GM06990 (cell line): ENCODE results near the gene USP34.

Source experiments
- DNase-seq: peaks from one replicate; pipeline ENCODE4 v3.0.0-alpha.2; 2011; ENCODE audit not compliant: insufficient read length; ENCODE audit errors: extremely low read depth
- H3K27me3 ChIP-seq: replicated peaks from 2 replicates; pipeline ENCODE4 v1.6.0; 2011; ENCODE audit warnings: low read length; ENCODE audit not compliant: control insufficient read depth, insufficient read depth
- H3K36me3 ChIP-seq: 2 replicates; pipeline ENCODE4 v1.5.1; 2011; ENCODE audit warnings: low read length; ENCODE audit not compliant: control insufficient read depth, insufficient read depth
- H3K4me3 ChIP-seq: replicated peaks from 2 replicates; pipeline ENCODE4 v1.5.1; 2011; ENCODE audit warnings: low read depth, mild to moderate bottlenecking, control low read depth, low read length
- TF ChIP-seq, protein P1 (sequence below): IDR thresholded peaks from 2 replicates; pipeline ENCODE4 v1.5.1; 2011; ENCODE audit warnings: low read length, control low read depth, mild to moderate bottlenecking, inconsistent platforms; ENCODE audit not compliant: insufficient read depth, poor library complexity, severe bottlenecking

Gene USP34

DNA sequence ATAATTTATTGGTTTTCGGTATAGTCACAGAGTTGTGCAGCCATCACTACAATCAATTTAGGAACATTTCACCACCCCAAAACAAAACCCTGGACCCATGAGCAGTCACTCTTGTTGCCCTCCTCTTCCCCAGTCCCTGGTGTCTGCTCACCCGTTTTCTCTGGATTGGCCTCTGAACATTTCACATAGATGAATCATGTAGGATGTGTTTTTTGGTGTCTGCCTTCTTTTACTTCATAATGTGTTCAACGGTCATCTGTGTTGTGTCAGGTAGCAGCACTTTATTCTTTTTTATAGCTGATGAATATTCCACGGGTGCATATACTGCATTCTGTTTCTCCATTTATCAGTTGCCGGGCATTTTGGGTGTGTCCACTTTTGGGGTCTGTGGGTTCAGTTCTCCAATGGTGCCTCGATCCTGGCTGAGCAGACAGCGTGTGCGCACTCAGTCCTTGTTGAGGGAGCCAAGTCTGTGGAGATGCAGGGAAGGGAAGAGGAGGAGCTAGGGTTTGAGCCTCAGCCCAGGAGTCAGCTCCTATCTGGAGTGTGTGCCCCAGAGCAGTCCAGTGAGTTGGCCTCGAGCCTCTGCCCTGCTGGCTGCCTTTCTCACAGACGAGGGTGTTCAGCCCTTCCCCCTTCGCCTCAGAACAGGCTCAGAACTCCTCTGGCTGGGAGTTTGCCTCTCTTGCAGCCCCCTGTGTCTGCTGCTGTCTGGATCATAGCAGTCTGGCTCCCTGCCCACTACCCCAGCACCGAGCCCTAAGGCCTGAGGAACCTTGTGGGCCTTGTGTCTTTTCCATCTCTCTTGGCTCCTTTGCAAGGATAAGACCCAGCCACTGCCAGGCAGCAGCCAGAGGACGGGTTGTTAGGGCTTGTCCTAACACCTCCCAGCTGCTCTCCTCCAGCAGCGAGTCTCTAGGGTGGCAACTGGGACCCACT is 290.9 kb downstream of the USP34 start:
- TF ChIP-seq, protein P1, sequence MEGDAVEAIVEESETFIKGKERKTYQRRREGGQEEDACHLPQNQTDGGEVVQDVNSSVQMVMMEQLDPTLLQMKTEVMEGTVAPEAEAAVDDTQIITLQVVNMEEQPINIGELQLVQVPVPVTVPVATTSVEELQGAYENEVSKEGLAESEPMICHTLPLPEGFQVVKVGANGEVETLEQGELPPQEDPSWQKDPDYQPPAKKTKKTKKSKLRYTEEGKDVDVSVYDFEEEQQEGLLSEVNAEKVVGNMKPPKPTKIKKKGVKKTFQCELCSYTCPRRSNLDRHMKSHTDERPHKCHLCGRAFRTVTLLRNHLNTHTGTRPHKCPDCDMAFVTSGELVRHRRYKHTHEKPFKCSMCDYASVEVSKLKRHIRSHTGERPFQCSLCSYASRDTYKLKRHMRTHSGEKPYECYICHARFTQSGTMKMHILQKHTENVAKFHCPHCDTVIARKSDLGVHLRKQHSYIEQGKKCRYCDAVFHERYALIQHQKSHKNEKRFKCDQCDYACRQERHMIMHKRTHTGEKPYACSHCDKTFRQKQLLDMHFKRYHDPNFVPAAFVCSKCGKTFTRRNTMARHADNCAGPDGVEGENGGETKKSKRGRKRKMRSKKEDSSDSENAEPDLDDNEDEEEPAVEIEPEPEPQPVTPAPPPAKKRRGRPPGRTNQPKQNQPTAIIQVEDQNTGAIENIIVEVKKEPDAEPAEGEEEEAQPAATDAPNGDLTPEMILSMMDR: no peak
- Histone ChIP-seq H3K4me3 (peak overlapping the region; percentile 83), H3K36me3 (peaks cover 27% of the 10 kb centered on the region), H3K27me3 (no peaks in the 10 kb centered on the region)
- DNase-seq: no peak

DNA sequence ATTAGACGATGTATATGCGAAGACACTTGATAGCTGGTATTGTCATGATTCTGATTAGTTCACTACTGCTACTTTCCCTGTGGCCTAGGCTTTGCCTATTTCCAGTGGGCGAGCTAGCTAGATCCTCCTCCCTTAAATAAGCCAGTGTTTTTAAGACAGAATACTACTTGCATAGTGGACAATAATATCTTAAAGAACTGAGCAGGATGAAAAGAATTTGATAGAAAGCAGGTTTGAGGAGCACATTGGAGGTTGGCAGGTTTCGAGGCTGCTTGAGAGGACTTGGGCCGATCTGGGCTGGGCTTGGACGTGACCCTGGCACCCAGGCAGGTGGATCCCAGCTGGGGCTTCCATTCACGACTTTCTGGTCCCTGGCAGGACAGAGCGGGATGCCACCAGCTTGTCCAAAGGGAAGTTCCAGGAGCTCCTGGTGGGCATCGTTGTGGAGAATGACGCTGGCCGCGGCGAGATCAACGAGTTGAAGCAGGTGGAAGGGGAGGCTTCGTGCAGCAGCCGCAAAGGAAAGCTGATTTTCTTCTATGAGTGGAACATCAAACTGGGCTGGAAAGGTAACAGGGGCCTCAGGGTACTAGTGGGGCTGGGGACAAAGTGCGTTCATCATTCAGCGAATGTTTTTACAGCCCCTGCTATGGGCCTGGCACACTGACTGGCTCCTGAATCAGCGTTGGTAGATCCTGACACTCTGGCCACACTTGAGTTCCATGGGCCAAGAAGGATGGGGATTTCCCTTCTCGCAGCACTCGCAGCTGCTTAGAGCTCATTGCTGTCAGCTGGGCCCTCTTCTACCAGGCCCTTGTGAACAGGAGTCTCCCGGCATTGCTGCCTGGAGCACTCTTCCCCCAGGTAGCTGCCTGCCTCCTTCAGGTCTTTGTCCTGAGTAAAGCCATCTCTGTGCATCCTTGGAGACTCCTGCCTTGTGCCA is 292.0 kb downstream of the USP34 start:
- TF ChIP-seq, protein P1: no peak
- Histone ChIP-seq H3K27me3 (no peaks in the 10 kb centered on the region), H3K36me3 (peaks cover 22% of the 10 kb centered on the region), H3K4me3 (peak overlapping the region; percentile 83)
- DNase-seq: no peak

DNA sequence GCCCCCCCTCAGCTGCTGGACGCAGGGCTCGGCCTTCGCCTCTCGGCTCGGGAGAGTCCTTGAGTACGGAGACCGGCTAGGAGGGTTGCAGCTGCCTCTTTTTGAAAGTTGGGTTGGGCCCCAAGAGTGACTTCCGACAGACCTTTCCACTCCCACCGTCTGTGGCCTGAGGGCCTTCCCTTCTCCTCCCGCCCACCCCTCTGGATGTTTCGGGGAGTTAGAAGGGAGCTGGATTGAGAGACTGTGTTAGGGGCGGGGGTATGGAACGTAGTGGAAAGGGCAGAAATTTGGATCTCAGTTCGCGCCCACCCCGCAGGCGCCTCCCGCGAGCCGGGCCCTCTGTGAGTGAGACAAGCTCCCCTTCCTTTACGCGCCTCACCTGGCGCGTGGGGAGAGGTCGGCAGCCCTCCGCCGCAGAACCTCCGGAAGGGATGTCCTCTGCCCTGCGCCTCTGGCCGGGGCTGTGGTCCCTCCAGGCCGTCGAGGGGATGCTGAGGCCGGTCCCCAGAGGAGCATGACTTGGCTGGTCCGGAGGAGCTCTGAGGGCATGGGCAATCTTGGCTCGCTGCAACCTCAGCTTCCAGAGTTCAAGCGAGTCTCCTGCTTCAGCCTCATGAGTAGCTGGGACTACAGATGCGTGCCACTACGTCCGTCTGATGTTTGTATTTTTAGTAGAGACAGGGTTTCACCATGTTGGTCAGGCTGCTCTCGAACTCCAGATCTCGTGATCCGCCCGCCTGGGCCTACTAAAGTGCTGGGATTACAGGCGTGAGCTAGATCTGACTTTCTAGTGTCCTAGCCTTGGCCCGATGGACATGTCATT is 292.9 kb downstream of the USP34 start:
- DNase-seq: peak; percentile 68
- Histone ChIP-seq H3K27me3 (no peaks in the 10 kb centered on the region), H3K4me3 (peak overlapping the region; percentile 83), H3K36me3 (peaks cover 14% of the 10 kb centered on the region)
- TF ChIP-seq, protein P1: no peak

DNA sequence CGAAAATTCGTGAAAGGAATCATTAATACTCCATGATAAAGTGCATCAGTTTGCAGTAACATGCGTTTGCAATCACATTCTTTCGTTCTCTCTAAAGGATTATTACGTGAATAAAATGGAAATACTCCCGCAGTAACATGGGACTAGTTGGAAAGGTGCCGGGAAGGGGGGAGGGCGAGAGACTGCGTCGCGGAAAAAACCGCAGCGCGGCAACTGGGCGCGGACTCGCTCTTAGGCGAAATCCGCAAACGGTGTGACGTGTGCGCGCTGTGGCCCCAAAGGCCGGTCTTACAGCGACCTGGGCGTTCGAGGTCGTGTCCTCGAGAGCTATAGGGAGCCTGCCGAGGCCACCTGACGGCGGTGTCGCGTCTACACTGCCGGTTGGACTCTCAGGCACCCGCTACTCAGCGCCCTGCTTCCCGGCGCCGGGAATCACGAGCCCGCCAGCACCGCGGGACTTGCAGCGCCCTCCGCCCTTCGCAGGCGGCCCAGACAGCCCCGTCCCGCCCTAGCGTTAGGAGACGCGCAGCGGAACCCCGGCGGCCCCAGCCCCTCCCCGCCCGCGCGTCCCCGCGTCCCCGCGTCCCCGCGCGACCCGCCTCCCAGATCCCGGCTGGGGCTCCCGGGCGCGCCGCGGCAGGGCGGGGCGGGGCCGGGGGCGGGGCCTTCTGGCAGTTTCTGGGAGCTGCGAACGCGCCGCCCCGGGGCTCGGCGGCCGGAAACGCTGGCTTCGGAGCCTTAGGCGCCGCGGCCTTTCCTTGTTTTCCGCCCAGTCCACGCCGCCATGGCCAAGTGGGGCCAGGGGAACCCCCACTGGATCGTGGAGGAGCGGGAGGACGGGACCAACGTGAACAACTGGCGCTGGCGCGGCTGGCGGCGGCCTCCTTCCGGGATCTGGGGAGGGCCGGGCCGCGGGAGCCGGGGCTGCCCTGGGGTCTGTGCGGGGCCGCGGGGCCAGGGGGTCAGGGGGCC is 293.8 kb downstream of the USP34 start:
- Histone ChIP-seq H3K4me3 (peak overlapping the region; percentile 83), H3K36me3 (peaks cover 12% of the 10 kb centered on the region), H3K27me3 (no peaks in the 10 kb centered on the region)
- DNase-seq: peak; percentile 94
- TF ChIP-seq, protein P1: peak; percentile 20
